Stimulated activated CD8-positive, alpha-beta memory T cell treated with anti-CD3 and anti-CD28 coated beads, Interleukin-4, amount 100 ng/mL, for 48 hours (primary cell): Measurements from ENCODE around the gene CACNA2D3.

Experiments
- DNase-seq: peaks from one replicate; pipeline ENCODE4 v3.0.0-alpha.2; 2020

Gene CACNA2D3

GRCh38 chr3:54710954-54711353 lies 588.6 kb downstream of the CACNA2D3 start:
- no peak for DNase-seq

DNA sequence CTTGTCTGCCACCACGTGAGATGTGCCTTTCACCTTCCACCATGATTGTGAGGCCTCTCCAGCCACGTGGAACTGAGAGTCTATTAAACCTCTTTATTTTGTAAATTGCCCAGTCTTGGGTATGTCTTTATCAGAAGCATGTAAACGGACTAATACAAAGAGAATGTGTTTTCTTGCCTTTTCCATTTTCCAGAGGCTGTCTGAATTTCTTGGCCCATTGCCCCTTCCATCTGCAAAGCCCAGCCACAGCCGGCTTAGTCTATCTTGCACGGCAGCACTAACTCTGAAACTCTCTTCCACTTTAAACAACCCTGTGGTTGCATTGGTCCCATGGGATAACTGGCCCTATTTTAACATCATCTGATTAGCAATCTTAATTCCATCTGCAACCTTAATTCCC lies 590.2 kb downstream of the CACNA2D3 start:
- no peak for DNase-seq

DNA sequence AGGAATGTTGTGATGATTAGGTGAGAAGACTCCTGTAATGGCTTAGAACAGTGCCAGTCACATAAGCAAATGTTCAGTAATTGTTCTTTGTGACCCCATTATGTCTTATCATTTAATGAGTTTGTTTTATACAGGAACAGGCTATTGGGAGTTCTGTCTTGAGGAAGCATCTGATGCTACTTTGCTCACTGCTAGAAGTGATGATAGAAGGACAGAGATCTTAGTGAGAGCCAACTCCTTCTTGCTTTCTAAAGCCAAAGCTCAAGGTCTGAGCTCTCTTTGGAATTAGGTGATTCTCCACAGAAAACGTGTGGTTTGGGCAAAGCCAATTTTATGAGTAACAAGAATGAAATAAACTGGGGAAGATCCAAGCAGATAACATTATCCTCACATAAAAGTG lies 590.7 kb downstream of the CACNA2D3 start:
- DNase-seq, result no peak

GRCh38 chr3:54713455-54713854 lies 591.1 kb downstream of the CACNA2D3 start:
- DNase-seq, result no peak

DNA sequence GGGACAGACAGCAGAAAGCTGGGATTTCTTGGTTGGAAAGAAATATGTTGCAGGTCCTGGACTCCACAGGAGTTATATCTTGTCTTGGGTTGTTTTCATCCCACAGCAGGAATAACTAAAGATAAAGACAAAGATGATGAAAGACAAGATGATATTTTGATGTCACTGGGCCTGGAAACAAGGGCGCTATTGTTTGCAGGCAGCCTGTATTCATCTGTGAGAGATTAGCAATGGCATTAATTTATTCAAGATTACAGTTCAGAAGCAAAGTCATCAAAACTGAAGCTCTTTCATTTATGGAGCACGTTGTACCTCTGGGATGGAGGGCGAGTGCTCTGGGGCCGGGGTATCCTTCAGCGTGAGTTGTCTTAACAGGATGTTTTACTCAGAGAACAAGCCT lies 591.7 kb downstream of the CACNA2D3 start:
- no peak for DNase-seq

- no peak for DNase-seq
Observed at GRCh38 chr3:54717506-54717905, 595.2 kb downstream of the CACNA2D3 start.

DNA sequence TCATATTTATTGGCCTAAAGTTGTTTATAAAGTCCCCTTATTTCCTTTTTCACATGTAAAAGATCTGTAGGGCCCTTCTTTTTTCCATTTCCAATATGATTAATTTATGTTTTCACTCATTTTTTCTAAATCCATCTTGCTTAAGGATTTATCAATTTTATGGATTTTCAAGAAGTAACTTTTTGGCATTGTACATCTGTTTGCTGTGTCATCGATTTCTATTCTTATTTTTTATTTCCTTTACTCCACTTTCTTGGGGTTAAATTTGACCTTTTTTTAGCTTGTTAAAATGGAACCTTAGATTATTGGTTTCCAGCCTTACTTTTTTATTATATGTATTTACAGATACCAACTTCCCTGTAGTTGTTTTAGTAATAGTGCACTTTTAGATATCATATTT lies 597.6 kb downstream of the CACNA2D3 start:
- DNase-seq, result no peak

- no peak for DNase-seq
Observed at GRCh38 chr3:54720604-54721003, 598.3 kb downstream of the CACNA2D3 start.

- DNase-seq, result no peak
Observed at GRCh38 chr3:54731732-54732445, 609.5 kb downstream of the CACNA2D3 start.

DNA sequence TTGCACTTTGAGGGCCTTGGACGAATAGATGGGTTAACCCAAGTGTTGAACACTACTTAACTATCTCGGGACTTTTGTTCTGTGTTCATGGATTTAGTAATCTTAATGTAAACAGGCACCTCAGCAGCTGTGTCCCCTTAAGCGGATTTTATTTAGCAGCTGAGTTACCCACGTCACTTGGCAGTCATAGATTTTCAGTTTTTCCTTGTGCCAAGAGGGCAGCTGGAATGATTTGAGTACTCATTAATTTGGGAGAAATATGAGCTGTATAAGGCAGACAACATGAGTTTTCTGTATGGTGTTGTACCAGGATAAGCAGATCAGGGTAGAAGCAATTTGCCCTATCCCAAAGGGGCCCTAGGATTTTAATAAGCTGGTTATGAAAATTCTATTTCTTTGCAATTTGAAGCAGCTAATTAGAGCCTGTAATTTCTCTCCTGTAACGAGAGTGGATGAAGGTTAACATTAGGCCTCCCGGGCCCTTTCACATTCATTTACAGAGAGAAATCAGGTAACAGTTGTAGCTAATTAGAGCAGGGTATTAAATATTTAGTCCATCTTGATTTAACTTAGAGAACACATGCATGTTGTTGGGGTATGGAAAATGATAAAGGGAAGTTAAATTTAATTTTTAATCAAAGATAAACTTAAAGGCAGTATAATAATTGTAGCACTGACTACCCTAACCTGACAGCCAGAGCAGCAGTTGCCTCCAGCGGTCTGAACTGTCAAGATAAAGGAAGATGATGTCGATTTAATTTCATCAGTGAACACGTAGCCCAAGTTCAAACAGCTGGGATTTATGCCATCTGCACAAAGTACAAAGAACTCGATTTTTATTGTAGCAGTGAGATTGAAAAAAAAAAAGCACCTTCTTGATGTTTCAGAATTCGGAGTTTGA lies 611.0 kb downstream of the CACNA2D3 start:
- DNase-seq, result no peak

DNA sequence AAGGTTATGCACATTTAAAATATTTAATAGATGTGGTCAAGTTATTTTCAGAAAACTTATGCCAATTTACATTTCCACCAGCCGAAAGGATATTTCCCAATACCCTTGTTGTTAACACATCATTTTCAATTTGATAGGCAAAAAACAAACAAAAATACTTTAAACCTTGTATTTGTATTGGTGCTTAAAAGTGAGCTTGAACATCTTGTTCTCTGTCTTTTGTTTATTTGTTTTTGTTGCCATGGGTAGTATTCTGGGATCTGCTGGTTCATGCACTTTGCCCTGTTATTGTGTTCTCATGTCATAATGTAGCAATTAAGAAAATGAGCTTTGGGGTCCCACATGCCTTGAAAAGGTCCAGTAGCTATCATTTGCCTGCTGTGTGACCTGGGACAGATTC lies 614.1 kb downstream of the CACNA2D3 start:
- DNase-seq, result no peak

GRCh38 chr3:54743755-54744154 lies 621.4 kb downstream of the CACNA2D3 start:
- DNase-seq, result no peak

GRCh38 chr3:54744291-54744690 lies 621.9 kb downstream of the CACNA2D3 start:
- DNase-seq, result no peak

DNA sequence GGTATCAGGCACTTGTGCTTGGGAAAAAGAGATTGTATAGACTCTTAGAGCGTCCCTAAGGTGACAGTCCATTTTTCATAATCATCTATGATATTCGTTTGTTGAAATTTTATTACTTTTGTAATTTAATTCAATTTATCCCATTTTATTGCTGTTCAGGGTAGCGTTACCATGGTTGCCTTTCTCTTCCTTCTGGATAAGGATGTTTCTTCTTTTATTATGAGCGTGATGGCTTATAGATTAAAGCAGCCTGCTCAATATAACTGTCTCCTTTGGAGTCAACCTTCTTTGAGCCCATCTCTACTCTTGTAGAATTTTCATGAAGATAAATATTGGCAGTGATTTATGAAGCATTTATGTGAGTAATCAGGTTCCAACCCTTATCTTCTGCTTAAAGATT lies 623.5 kb downstream of the CACNA2D3 start:
- no peak for DNase-seq

- DNase-seq, result no peak
Observed at GRCh38 chr3:54746722-54747121, 624.4 kb downstream of the CACNA2D3 start.

- DNase-seq, result no peak
Observed at GRCh38 chr3:54755756-54756155, 633.4 kb downstream of the CACNA2D3 start.

GRCh38 chr3:54756330-54756731 lies 634.0 kb downstream of the CACNA2D3 start:
- DNase-seq, result no peak

GRCh38 chr3:54758461-54758860 lies 636.1 kb downstream of the CACNA2D3 start:
- DNase-seq, result no peak

GRCh38 chr3:54759166-54759565 lies 636.8 kb downstream of the CACNA2D3 start:
- no peak for DNase-seq

GRCh38 chr3:54760201-54760600 lies 637.8 kb downstream of the CACNA2D3 start:
- DNase-seq, result no peak

GRCh38 chr3:54761637-54762036 lies 639.3 kb downstream of the CACNA2D3 start:
- DNase-seq, result no peak

DNA sequence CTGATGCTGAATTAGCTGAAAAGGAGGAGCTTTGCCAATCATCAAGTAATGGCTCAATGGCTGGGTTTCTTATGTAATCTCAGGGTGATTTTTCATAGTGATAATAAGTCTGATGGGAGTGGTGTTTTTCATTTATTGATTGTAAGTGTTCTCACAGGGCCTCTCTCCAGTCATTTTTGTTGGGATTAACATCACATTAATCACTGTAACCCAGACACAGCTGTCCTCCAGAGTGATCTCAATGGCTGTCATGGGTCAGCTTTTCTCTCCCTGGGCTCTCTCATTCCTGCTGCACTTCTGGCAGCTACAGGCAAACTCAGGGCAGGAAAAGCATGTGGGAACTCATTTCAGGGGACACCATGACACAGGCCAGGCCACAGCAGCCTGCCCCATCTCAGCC lies 642.6 kb downstream of the CACNA2D3 start:
- no peak for DNase-seq

DNA sequence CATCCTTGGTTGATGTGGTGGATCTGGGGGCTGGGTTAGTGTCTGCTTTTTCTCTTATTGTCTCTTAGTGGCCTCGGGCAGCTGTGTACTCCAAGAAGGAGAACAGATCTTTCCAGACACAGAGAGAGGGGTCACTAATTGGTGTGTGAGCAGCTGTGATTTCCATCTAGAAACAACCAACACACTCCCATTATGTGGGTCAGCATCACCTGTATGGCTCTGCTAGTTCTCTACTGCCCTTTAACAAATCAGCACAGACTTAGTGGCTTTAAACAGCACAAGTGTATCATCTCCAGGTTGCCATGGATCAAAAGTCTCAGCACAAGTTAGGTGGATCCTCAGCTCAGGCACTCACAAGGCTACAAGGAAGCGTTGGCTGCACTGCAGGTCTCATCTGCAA lies 648.7 kb downstream of the CACNA2D3 start:
- DNase-seq, result no peak

DNA sequence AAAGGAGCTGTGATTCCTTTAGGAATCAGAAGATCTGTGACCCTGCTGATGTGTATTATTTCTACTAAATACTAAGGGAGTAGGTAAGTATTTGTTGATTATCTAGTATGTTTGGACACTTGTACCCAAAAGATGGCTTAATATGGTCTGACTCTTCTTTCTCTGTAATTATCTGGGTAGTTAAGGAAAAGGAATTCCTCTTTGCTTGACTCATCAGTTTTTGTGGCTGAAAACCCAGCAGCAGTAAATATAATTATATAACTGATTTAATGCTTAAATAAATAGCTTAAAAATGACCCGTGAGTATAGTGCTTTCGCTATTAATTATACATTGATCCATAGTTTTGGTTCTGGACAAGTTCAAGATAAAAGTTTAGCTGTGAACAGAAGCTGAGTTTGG lies 649.7 kb downstream of the CACNA2D3 start:
- DNase-seq, result no peak
